ENCODE data around the gene SLC22A3. TPM values are rescaled to one million over a fixed set of nuclear protein-coding genes. Genes with fewer than 3 reads are reported as not detected.

The SLC22A3 gene
- total and polyA plus RNA-seq, 2 of the 13 experiments (the other 11 are each of a cell fraction or from before 2014, with no cell fraction given) = 12.0 to 31.5 TPM

- TF ChIP-seq ZNF333 (CRISPR knock-in tag; IDR thresholded peaks at IDR 0.05; ENCODE audit: borderline replicate concordance) = no peak
- TF ChIP-seq PHF8 (CRISPR knock-in tag; IDR thresholded peaks at IDR 0.05) = peak; percentile 63
- no peak for TF ChIP-seq NCOA2 (CRISPR knock-in tag; IDR thresholded peaks at IDR 0.05)
- no peak for TF ChIP-seq ZNF713 (CRISPR knock-in tag; IDR thresholded peaks at IDR 0.05)
- no peak for TF ChIP-seq MIXL1 (CRISPR knock-in tag; IDR thresholded peaks at IDR 0.05)
- TF ChIP-seq ELF4 (CRISPR knock-in tag; IDR thresholded peaks at IDR 0.05; ENCODE audit: borderline replicate concordance) = no peak
- no peak for TF ChIP-seq ZNF552 (CRISPR knock-in tag; IDR thresholded peaks at IDR 0.05; ENCODE audit: borderline replicate concordance)
- TF ChIP-seq ZNF619 (CRISPR knock-in tag; IDR thresholded peaks at IDR 0.05) = no peak
- no peak for TF ChIP-seq ZNF761 (CRISPR knock-in tag; conservative IDR thresholded peaks at IDR 0.05)
- TF ChIP-seq DPF2 (CRISPR knock-in tag; IDR thresholded peaks at IDR 0.05; ENCODE audit: borderline replicate concordance, low read depth) = 0 out of 2 replicates have a peak, but pooled peaks have one; percentile 51
- no peak for TF ChIP-seq CBX2 (IDR thresholded peaks at IDR 0.05; ENCODE audit: low read depth, low read length)
- peak; percentile 43; the same call in 1 of the 2 replicates for TF ChIP-seq CBX2 (CRISPR knock-in tag; IDR thresholded peaks at IDR 0.05; ENCODE audit: low read depth)
- TF ChIP-seq SALL1 (CRISPR knock-in tag; IDR thresholded peaks at IDR 0.05) = no peak; the same call in 1 of the 2 replicates
- TF ChIP-seq ZBTB34 (CRISPR knock-in tag; IDR thresholded peaks at IDR 0.05) = peak; percentile 93
- TF ChIP-seq IRF2 (CRISPR knock-in tag; IDR thresholded peaks at IDR 0.05) = peak; percentile 76
- no peak for TF ChIP-seq FOXC1 (CRISPR knock-in tag; IDR thresholded peaks at IDR 0.05; ENCODE audit: borderline replicate concordance)
- no peak for TF ChIP-seq MTA1 (CRISPR knock-in tag; IDR thresholded peaks at IDR 0.05; ENCODE audit: borderline replicate concordance)
- TF ChIP-seq ZNF225 (CRISPR knock-in tag; IDR thresholded peaks at IDR 0.05) = no peak
- no peak for TF ChIP-seq HMG20A (CRISPR knock-in tag; IDR thresholded peaks at IDR 0.05; ENCODE audit: borderline replicate concordance)
- 0 out of 2 replicates have a peak, but pooled peaks have one; percentile 8 for TF ChIP-seq IRF9 (CRISPR knock-in tag; IDR thresholded peaks at IDR 0.05; ENCODE audit: borderline replicate concordance)
- TF ChIP-seq LBX2 (CRISPR knock-in tag; IDR thresholded peaks at IDR 0.05; ENCODE audit: borderline replicate concordance) = no peak
- TF ChIP-seq ZNF598 (CRISPR knock-in tag; IDR thresholded peaks at IDR 0.05; ENCODE audit: borderline replicate concordance) = peak; percentile 21; the same call in 1 of the 2 replicates
- TF ChIP-seq HOMEZ (CRISPR knock-in tag; IDR thresholded peaks at IDR 0.05; ENCODE audit: low read depth) = no peak
- no peak for TF ChIP-seq ZBTB39 (CRISPR knock-in tag; IDR thresholded peaks at IDR 0.05)
These were observed 853 bp downstream of the SLC22A3 start (continued) for GRCh38 chr6:160349020-160349441.

All from HepG2 (cell line).